Measurements from ENCODE around the gene FLOT2.

- TF ChIP-seq POLR2AphosphoS5 (IDR thresholded peaks at IDR 0.05; ENCODE audit: low read depth, low read length) (no peak), POLR2A (IDR thresholded peaks at IDR 0.05; ENCODE audit: low read depth, low read length) (no peak)
Observed at GRCh38 chr17:28889996-28890395, 7.5 kb downstream of the FLOT2 start.

Data from GM12891 (cell line).